Ascending aorta (tissue), 2 donors: ENCODE data around the gene C16orf74. TPM values are rescaled to one million over a fixed set of nuclear protein-coding genes. Genes with fewer than 3 reads are reported as not detected.

Source experiments
- DNase-seq, 2 donors: peaks; one replicate each; pipeline ENCODE4 v3.0.0-alpha.2; 2019; ENCODE audit warnings: low spot score in 2 of 2
- H3K27ac ChIP-seq, 2 donors: fragments of 200-600 bp; sonication (generic); one replicate each; pipeline ENCODE4 v1.5.1; 2016 to 2017; ENCODE audit warnings: mild to moderate bottlenecking in 1 of 2
- H3K27me3 ChIP-seq: fragments of 200-600 bp; sonication (generic); one replicate; pipeline ENCODE4 v1.5.1; 2017
- H3K36me3 ChIP-seq, 2 donors: fragments of 200-600 bp; sonication (generic); one replicate each; pipeline ENCODE4 v1.5.1; 2016
- H3K4me1 ChIP-seq, 2 donors: fragments of 200-600 bp; sonication (generic); one replicate each; pipeline ENCODE4 v1.5.1; 2016 to 2017; ENCODE audit warnings: mild to moderate bottlenecking in 1 of 2
- H3K4me3 ChIP-seq, 2 donors: fragments of 200-600 bp; sonication (generic); one replicate each; pipeline ENCODE4 v1.5.1; 2016 to 2017; ENCODE audit warnings: mild to moderate bottlenecking in 1 of 2
- H3K9me3 ChIP-seq, 2 donors: fragments of 200-600 bp; sonication (generic); one replicate each; pipeline ENCODE4 v1.5.1; 2016
- intact Hi-C: fragments of 100-400 bp; cut with DNase I; formaldehyde crosslinking; loops from one replicate; pipeline ENCODE4 v1.15.1; 2023
- total RNA-seq: library from RNA; depleted of rRNA; stranded (reverse); fragments of >200 nt; gene quantifications from one replicate; pipeline ENCODE4 v1.1.0, GENCODE V29; 2016
- TF ChIP-seq, protein P1 (sequence below), 3 experiments: fragments of 200-600 bp in 2 of 3; fragments of 450-650 bp in 1 of 3; sonication (generic) in 2 of 3; IDR thresholded peaks; one replicate each; pipeline ENCODE4 v1.5.1; 2016 to 2019; ENCODE audit warnings: antibody characterized with exemption in 3 of 3, mild to moderate bottlenecking in 1 of 3, moderate library complexity in 1 of 3

C16orf74 gene
- total RNA-seq, 1 donor from 2014 or later: not detected

DNA sequence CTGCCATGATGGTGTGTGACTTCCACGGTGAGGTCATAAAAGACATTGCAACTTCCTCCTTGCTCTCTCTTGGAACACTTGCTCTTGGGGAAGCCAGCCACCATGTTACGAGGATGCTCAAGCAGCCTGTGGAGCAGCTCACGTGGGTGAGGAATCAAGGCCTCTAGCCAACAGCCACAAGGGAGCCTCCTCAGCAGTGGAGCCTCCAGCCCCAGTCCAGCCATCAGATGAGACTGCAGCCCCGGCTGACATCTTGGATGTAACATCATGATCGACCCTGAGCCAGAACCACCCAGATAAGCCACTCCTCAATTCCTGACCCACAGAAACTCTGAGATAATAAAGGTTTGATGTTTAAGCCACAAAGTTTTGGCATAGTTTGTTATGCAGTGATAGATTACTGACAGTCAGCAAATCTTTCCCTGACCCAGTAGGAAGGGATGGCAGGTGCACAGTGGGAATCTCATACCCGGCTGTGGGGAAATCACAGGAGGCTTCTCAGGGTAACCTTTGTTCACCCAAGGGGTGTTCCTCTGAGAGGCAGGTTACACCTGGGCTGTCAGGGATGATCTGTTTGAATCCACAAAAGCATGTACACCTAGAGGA is 38.8 kb downstream of the C16orf74 start:
- no peaks in the 10 kb centered on the region for H3K4me1 ChIP-seq
- intact Hi-C loops: loop anchor here (10.0 kb wide), 1 partner anchor 287 kb away; no protein-coding TSS in a partner anchor
- H3K27ac ChIP-seq: no peak overlapping the region
- no peak for DNase-seq
- peaks cover 0 to 6% of the 10 kb centered on the region in 2 donors for H3K9me3 ChIP-seq
- H3K36me3 ChIP-seq: no peaks in the 10 kb centered on the region
- TF ChIP-seq, protein P1, sequence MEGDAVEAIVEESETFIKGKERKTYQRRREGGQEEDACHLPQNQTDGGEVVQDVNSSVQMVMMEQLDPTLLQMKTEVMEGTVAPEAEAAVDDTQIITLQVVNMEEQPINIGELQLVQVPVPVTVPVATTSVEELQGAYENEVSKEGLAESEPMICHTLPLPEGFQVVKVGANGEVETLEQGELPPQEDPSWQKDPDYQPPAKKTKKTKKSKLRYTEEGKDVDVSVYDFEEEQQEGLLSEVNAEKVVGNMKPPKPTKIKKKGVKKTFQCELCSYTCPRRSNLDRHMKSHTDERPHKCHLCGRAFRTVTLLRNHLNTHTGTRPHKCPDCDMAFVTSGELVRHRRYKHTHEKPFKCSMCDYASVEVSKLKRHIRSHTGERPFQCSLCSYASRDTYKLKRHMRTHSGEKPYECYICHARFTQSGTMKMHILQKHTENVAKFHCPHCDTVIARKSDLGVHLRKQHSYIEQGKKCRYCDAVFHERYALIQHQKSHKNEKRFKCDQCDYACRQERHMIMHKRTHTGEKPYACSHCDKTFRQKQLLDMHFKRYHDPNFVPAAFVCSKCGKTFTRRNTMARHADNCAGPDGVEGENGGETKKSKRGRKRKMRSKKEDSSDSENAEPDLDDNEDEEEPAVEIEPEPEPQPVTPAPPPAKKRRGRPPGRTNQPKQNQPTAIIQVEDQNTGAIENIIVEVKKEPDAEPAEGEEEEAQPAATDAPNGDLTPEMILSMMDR (IDR thresholded peaks at IDR 0.05): no peak
- H3K27me3 ChIP-seq: no peaks in the 10 kb centered on the region
- no peak overlapping the region for H3K4me3 ChIP-seq

DNA sequence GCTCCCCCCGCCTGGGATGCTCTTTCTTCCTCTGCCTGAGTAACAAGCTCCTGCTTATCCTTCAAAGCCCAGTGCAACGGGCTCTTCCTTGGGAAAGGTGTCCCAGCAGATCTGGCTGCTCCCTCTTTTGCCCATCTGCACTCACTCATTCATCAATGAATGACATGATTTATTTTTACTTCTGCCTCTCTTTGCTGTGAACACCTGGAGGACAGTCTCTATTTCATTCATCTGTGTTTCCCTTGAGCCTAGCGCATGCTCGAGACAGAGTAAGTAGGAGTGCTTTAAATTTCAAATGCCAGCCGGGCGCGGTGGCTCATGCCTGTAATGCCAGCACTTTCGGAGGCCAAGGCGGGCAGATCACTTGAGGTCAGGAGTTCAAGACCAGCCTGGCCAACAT is 40.2 kb downstream of the C16orf74 start:
- intact Hi-C loops: loop anchor here (10.0 kb wide), 1 partner anchor 286 kb away; no protein-coding TSS in a partner anchor
- H3K36me3 ChIP-seq: no peaks in the 10 kb centered on the region
- H3K4me3 ChIP-seq: no peak overlapping the region
- H3K9me3 ChIP-seq: peaks cover 0 to 6% of the 10 kb centered on the region in 2 donors
- H3K4me1 ChIP-seq: no peaks in the 10 kb centered on the region
- H3K27me3 ChIP-seq: no peaks in the 10 kb centered on the region
- TF ChIP-seq, protein P1 (IDR thresholded peaks at IDR 0.05): no peak
- no peak overlapping the region for H3K27ac ChIP-seq
- no peak for DNase-seq

DNA sequence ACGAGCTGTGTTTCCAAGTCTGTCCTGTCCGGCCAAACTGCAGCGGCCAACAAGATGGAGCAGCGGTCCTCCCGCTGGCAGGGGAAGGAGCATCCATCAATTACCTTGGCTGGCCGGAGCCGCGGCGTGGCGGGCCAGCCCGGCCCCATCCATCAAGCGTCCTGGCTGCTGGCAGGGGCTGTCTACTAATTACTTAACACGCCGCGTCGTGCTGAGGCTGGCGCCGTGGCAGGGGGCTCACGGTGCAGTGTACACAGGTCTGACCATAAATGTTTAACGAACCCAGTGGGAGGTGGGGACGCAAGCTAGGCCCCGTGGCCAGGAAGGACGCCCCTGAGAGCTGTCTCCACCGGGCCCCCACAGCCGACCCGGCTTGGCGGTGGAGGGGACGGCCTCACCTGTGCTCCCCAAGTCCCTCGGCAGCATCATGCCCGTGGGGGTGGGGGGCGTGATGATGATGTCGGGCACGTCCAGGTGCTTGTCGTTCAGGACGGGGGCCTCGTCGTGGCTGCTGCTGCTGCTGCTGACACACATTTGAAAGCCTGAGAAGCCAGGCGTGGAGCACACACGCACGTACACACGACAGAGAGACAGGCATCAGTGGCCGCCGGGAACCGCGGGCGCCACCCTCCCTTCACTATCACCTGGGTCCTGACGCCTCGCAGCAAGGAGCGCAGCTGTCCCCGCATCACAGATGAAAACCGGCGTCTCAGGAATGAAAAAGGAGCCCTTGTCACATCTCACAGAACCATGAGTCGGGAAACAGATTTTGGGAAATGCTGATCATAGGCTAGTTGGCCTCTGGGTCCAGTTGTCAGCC is 40.9 kb downstream of the C16orf74 start:
- DNase-seq: no peak
- intact Hi-C loops: loop anchor here (10.0 kb wide), 1 partner anchor 285 kb away; no protein-coding TSS in a partner anchor
- Histone ChIP-seq H3K4me3 (no peak overlapping the region), H3K9me3 (peaks cover 0 to 6% of the 10 kb centered on the region in 2 donors), H3K4me1 (no peaks in the 10 kb centered on the region), H3K36me3 (no peaks in the 10 kb centered on the region), H3K27me3 (no peaks in the 10 kb centered on the region), H3K27ac (no peak overlapping the region)
- TF ChIP-seq, protein P1 (IDR thresholded peaks at IDR 0.05): no peak

DNA sequence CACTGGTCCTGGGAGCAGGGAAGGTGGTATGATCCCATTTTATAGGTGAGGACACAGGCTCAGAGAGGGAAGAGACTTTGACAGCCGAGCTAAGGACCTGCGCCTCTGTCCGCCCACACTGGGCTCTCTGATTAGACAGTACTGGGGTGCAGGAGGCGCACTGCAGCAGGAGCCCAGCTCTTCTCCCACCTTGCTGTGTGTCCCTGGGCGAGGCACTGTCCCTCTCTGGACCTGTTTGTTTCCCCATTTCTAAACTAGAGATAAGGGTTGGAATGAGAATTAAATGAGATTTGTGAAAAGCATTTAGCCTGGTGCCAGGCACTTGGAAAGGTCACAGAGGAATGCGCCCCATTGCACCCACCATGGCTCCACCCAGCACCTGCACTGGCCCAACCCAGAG is 42.6 kb downstream of the C16orf74 start:
- intact Hi-C loops: no loop called here
- DNase-seq: no peak
- Histone ChIP-seq H3K27ac (no peak overlapping the region), H3K36me3 (no peaks in the 10 kb centered on the region), H3K9me3 (peaks cover 0 to 6% of the 10 kb centered on the region in 2 donors), H3K27me3 (no peaks in the 10 kb centered on the region), H3K4me1 (no peaks in the 10 kb centered on the region), H3K4me3 (no peak overlapping the region)
- TF ChIP-seq, protein P1 (IDR thresholded peaks at IDR 0.05): no peak

DNA sequence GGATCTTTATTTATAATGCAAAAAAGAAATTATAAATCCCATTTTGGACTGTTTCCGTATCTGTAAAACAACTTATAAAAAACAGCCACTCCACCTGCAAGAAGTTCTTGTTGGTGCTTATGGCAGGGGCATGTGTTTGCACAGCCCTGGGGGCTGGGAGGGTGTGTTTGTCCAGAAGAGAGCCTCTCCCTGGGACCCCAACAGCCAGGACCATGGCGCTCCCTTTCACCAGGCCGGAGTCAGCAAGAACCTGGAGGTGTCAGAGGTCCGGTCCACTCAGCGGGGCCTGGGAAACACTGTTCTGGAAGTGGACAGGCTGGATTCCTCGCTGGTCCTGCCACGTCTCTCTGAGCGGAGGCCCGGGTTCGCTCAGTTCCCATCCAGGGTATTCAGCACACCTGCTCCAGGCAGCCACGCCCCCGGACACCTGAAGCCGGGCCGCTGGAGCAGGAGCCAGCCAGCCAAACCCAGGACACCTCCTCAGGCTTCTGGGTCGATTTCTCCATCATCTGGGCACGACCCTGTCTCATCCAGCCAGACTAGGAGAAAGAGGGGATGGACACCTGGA is 43.3 kb downstream of the C16orf74 start:
- no peak for DNase-seq
- Histone ChIP-seq H3K27me3 (no peaks in the 10 kb centered on the region), H3K4me1 (no peaks in the 10 kb centered on the region), H3K4me3 (no peak overlapping the region), H3K27ac (no peak overlapping the region), H3K9me3 (peaks cover 0 to 6% of the 10 kb centered on the region in 2 donors), H3K36me3 (no peaks in the 10 kb centered on the region)
- TF ChIP-seq, protein P1 (IDR thresholded peaks at IDR 0.05): no peak
- intact Hi-C loops: no loop called here
